HG02938 (cell line): ENCODE data around the gene AP5B1.
"Not testable (repeated sequence)": the region's sequence is repeated elsewhere in the genome, so short reads cannot be mapped to it uniquely, and the experiment has no call there.

Source experiments
- ATAC-seq: cut with Tn5 transposase; IDR thresholded peaks from one replicate; pipeline ENCODE4 v1.9.1; 2021; ENCODE audit warnings: mild to moderate bottlenecking, moderate library complexity; ENCODE audit not compliant: unreplicated experiment

Gene AP5B1

DNA sequence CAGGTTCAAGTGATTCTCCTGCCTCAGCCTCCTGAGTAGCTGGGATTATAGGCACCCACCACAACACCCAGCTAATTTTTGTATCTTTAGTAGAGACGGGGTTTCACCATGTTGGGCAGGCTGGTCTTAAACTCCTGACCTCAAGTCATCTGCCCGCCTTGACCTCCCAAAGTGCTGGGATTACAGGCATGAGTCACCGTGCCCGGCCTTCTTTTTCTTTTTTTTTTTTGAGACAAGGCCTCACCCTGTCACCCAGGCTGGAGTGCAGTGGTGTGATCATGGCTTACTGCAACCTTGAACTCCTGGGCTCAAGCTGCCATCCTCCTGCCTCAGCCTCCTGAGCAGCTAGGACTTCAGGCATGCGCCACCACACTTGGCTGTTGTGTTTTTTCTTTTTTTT is 13.0 kb downstream of the AP5B1 start:
- not testable (repeated sequence) for ATAC-seq

GRCh38 chr11:65767406-65767805 is 13.4 kb downstream of the AP5B1 start:
- ATAC-seq = no peak

- ATAC-seq = no peak
Observed at GRCh38 chr11:65766535-65766934, 14.2 kb downstream of the AP5B1 start.

- no peak for ATAC-seq
Observed at GRCh38 chr11:65764434-65764833, 16.3 kb downstream of the AP5B1 start.

- ATAC-seq = not testable (repeated sequence)
Observed at GRCh38 chr11:65762816-65763215, 18.0 kb downstream of the AP5B1 start.

DNA sequence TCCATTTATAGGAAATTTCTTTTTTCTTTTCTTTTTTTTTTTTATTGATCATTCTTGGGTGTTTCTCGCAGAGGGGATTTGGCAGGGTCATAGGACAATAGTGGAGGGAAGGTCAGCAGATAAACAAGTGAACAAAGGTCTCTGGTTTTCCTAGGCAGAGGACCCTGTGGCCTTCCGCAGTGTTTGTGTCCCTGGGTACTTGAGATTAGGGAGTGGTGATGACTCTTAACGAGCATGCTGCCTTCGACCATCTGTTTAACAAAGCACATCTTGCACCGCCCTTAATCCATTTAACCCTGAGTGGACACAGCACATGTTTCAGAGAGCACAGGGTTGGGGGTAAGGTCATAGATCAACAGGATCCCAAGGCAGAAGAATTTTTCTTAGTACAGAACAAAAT is 18.6 kb downstream of the AP5B1 start:
- ATAC-seq = not testable (repeated sequence)

DNA sequence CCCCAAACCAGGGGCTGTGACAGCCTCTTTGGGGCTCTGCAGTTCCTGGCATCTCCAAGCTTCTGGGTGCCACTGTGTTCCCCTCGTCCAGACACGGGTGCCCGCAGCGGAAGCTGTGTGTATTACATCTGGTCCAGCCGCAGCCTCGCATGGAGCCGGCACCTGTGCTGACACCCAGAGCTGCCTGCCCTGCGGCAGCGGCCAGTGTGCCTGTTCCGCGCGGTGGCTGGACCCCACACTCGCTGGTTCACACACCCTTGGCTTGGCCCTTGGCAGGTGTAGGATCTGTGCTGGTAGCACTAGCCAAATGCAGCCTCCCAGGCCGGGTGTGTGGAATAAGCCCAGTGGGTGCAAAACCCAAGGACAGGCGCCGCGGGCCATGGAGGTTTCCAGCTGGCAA is 35.7 kb downstream of the AP5B1 start:
- ATAC-seq = no peak

DNA sequence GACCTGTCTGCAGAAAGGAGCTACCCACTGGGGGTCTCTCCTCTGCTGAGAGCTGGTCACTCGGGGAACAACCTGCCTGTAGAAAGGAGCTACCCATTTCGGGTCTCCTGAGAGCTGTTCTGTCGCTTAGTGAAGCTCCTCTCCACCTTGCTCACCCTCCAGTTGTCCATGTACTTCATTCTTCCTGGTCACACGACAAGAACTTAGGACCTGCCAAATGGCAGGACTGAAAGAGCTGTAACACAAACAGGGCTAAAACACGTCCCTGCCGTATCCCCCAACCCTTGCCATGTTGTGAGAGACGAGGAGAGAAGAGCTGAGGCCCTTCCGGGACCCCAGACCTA is 36.1 kb downstream of the AP5B1 start:
- no peak for ATAC-seq

GRCh38 chr11:65744026-65744698 is 36.6 kb downstream of the AP5B1 start:
- ATAC-seq = no peak

GRCh38 chr11:65743681-65744025 is 37.1 kb downstream of the AP5B1 start:
- ATAC-seq = no peak

DNA sequence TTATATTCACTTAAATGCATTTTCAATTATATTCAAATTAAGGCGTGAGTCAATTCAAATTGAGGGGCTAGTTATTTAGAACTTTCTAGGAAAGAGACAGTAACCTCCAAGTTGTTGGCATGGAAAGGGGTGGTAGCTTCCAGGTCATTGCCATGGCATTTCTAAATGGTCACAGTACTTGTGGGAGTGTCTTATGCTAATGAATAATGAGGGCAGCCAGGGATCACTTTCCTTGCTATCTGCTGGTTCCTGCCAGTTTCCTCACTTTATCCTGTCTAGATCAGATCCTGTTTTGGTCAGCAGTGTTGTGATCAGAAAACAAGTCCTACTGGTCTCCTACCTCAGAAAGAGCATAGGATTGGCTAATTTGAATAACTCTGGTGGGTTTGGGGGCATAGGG is 38.4 kb downstream of the AP5B1 start:
- no peak for ATAC-seq

GRCh38 chr11:65741185-65741584 is 39.6 kb downstream of the AP5B1 start:
- ATAC-seq = no peak

DNA sequence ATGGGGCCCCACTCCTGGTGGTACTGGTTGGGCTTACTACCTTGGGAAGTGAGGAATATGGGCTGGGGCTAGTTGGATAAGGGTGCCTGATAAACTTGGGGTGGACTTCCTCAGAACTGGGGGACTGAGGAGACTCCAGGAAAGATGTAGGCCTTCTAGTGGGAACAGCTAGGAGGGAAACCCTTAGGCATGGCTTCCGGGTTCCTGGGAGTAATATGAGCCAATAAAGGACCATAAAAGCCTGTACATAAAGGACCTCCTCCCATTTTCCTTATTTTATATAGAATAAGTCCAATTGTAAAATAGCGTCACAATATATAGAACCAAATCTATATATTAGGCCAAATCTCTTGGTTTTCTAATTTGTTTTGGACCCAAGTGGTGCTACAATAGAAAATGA is 41.8 kb downstream of the AP5B1 start:
- ATAC-seq = no peak

- no peak for ATAC-seq
Observed at GRCh38 chr11:65736810-65737209, 44.0 kb downstream of the AP5B1 start.

- ATAC-seq = not testable (repeated sequence)
Observed at GRCh38 chr11:65735111-65735510, 45.7 kb downstream of the AP5B1 start.

GRCh38 chr11:65730461-65730860 is 50.3 kb downstream of the AP5B1 start:
- ATAC-seq = no peak

GRCh38 chr11:65727865-65728264 is 52.9 kb downstream of the AP5B1 start:
- no peak for ATAC-seq

GRCh38 chr11:65726660-65727059 is 54.1 kb downstream of the AP5B1 start:
- no peak for ATAC-seq
